H9 (cell line): ENCODE results near the gene LCNL1. TPM values are rescaled to one million over a fixed set of nuclear protein-coding genes. Genes with fewer than 3 reads are reported as not detected.

ENCODE experiments used
- DNase-seq: peaks from one replicate; pipeline ENCODE4 v3.0.0-alpha.2; 2017
- H2AFZ ChIP-seq: one replicate; pipeline ENCODE4 v1.6.1; 2013; ENCODE audit warnings: mild to moderate bottlenecking, low read length, control low read depth, moderate library complexity
- H2AK5ac ChIP-seq: 2 replicates; pipeline ENCODE4 v1.6.1; 2013; ENCODE audit warnings: low read length, control low read depth, mixed read lengths; ENCODE audit not compliant: insufficient read length
- H2BK120ac ChIP-seq: one replicate; pipeline ENCODE4 v1.6.1; 2013; ENCODE audit warnings: low read depth, mild to moderate bottlenecking, low read length, control low read depth, inconsistent platforms; ENCODE audit not compliant: poor library complexity, severe bottlenecking
- H2BK12ac ChIP-seq: 2 replicates; pipeline ENCODE4 v1.6.1; 2013; ENCODE audit warnings: low read length, control low read depth, mixed read lengths, low read depth; ENCODE audit not compliant: insufficient read length
- H2BK15ac ChIP-seq: 2 replicates; pipeline ENCODE4 v1.6.1; 2013; ENCODE audit warnings: low read depth, low read length, control low read depth
- H2BK20ac ChIP-seq: one replicate; pipeline ENCODE4 v1.6.1; 2013; ENCODE audit warnings: low read depth, mild to moderate bottlenecking, low read length, control low read depth, inconsistent platforms; ENCODE audit not compliant: poor library complexity, severe bottlenecking
- H2BK5ac ChIP-seq: 2 replicates; pipeline ENCODE4 v1.6.1; 2013; ENCODE audit warnings: low read length, control low read depth, mixed read lengths; ENCODE audit not compliant: insufficient read length
- H3K14ac ChIP-seq: 2 replicates; pipeline ENCODE4 v1.6.1; 2013; ENCODE audit warnings: low read length, control low read depth; ENCODE audit not compliant: insufficient read depth
- H3K18ac ChIP-seq: 2 replicates; pipeline ENCODE4 v1.6.1; 2013; ENCODE audit warnings: low read depth, mild to moderate bottlenecking, mixed read lengths, low read length, control low read depth; ENCODE audit not compliant: insufficient read length
- H3K23ac ChIP-seq: 2 replicates; pipeline ENCODE4 v1.6.1; 2013; ENCODE audit warnings: low read length, control low read depth, mixed read lengths, low read depth; ENCODE audit not compliant: insufficient read length
- H3K23me2 ChIP-seq: 2 replicates; pipeline ENCODE4 v1.6.1; 2013; ENCODE audit warnings: low read depth, mild to moderate bottlenecking, mixed read lengths, low read length, control low read depth; ENCODE audit not compliant: insufficient read length, poor library complexity, severe bottlenecking
- H3K27ac ChIP-seq: 2 replicates; pipeline ENCODE4 v1.5.1; 2013; ENCODE audit warnings: low read length, control low read depth, mixed read lengths, low read depth; ENCODE audit not compliant: insufficient read length
- H3K27me3 ChIP-seq: 2 replicates; pipeline ENCODE4 v1.6.1; 2013; ENCODE audit warnings: low read length, control low read depth, inconsistent platforms; ENCODE audit not compliant: insufficient read depth
- H3K4ac ChIP-seq: 2 replicates; pipeline ENCODE4 v1.6.1; 2013; ENCODE audit warnings: low read depth, mild to moderate bottlenecking, control low read depth, inconsistent platforms, low read length, moderate library complexity
- H3K4me1 ChIP-seq: 2 replicates; pipeline ENCODE4 v1.6.1; 2013; ENCODE audit warnings: low read length, control low read depth, inconsistent platforms; ENCODE audit not compliant: insufficient read depth
- H3K4me2 ChIP-seq: 2 replicates; pipeline ENCODE4 v1.6.1; 2013; ENCODE audit warnings: low read length, control low read depth, mixed read lengths; ENCODE audit not compliant: insufficient read length, insufficient read depth
- H3K56ac ChIP-seq: 2 replicates; pipeline ENCODE4 v1.6.1; 2013; ENCODE audit warnings: low read depth, mild to moderate bottlenecking, mixed read lengths, low read length, control low read depth; ENCODE audit not compliant: insufficient read length
- H3K79me1 ChIP-seq: 2 replicates; pipeline ENCODE4 v1.6.1; 2013; ENCODE audit warnings: low read depth, mild to moderate bottlenecking, moderate library complexity, low read length, control low read depth, inconsistent platforms; ENCODE audit not compliant: insufficient read depth, poor library complexity, severe bottlenecking
- H3K79me2 ChIP-seq: 2 replicates; pipeline ENCODE4 v1.6.1; 2013; ENCODE audit warnings: low read length, control low read depth, inconsistent platforms; ENCODE audit not compliant: insufficient read depth
- H3K9ac ChIP-seq: 2 replicates; pipeline ENCODE4 v1.6.1; 2013; ENCODE audit warnings: low read length, control low read depth, mixed read lengths; ENCODE audit not compliant: insufficient read length; ENCODE audit errors: extremely low read depth
- H3K9me3 ChIP-seq: one replicate; pipeline ENCODE4 v1.6.1; 2013; ENCODE audit warnings: low read depth, low read length, inconsistent platforms; ENCODE audit not compliant: control insufficient read depth
- H3T11ph ChIP-seq: one replicate; pipeline ENCODE4 v1.6.1; 2013; ENCODE audit warnings: mild to moderate bottlenecking, low read length, control low read depth, inconsistent platforms
- H4K20me1 ChIP-seq: one replicate; pipeline ENCODE4 v1.6.1; 2013; ENCODE audit not compliant: control insufficient read depth, insufficient read length, insufficient read depth
- H4K5ac ChIP-seq: 2 replicates; pipeline ENCODE4 v1.6.1; 2013; ENCODE audit warnings: low read depth, mild to moderate bottlenecking, mixed read lengths, low read length, control low read depth; ENCODE audit not compliant: insufficient read length
- H4K8ac ChIP-seq: replicated peaks from 2 replicates; pipeline ENCODE4 v1.6.1; 2013; ENCODE audit warnings: low read length, control low read depth, mixed read lengths, low read depth; ENCODE audit not compliant: insufficient read length
- H4K91ac ChIP-seq: 2 replicates; pipeline ENCODE4 v1.6.1; 2013; ENCODE audit warnings: low read depth, mild to moderate bottlenecking, moderate library complexity, mixed read lengths, low read length, control low read depth; ENCODE audit not compliant: insufficient read length
- H3K27ac Mint-ChIP-seq, 3 experiments: 2 replicates in 2 of 3; 3 replicates in 1 of 3; pipeline ENCODE4 v1.8.0; 2020 to 2021; ENCODE audit warnings: mixed read lengths in 3 of 3, mild to moderate bottlenecking in 1 of 3, moderate library complexity in 1 of 3
- H3K27me3 Mint-ChIP-seq: 2 replicates; pipeline ENCODE4 v1.8.0; 2021; ENCODE audit warnings: low read depth, mild to moderate bottlenecking, moderate library complexity, mixed read lengths
- H3K36me3 Mint-ChIP-seq, 3 experiments: 2 replicates in 2 of 3; 3 replicates in 1 of 3; pipeline ENCODE4 v1.8.0; 2020 to 2021; ENCODE audit warnings: low read depth in 3 of 3, mixed read lengths in 3 of 3; ENCODE audit not compliant: insufficient read depth in 1 of 3
- H3K4me1 Mint-ChIP-seq, 2 experiments: 2 replicates each; pipeline ENCODE4 v1.8.0; 2020; ENCODE audit warnings: mixed read lengths in 2 of 2
- H3K4me3 Mint-ChIP-seq, 2 experiments: 2 replicates in 1 of 2; 3 replicates in 1 of 2; pipeline ENCODE4 v1.8.0; 2020 to 2021; ENCODE audit warnings: mild to moderate bottlenecking in 2 of 2, mixed read lengths in 2 of 2, moderate library complexity in 1 of 2
- H3K9me3 Mint-ChIP-seq, 2 experiments: 2 replicates in 1 of 2; 3 replicates in 1 of 2; pipeline ENCODE4 v1.8.0; 2020; ENCODE audit warnings: mild to moderate bottlenecking in 2 of 2, mixed read lengths in 2 of 2, moderate library complexity in 1 of 2
- CTCF ChIP-seq: fragments of 200-600 bp; sonication (generic); conservative IDR thresholded peaks from 3 replicates; pipeline ENCODE4 v1.8.0; 2021; ENCODE audit warnings: antibody characterized with exemption, mild to moderate bottlenecking
- WGBS: extraction: QIAGEN DNeasy Blood & Tissue Kit; methylation state at CpG from one replicate; pipeline ENCODE4 v1.1.7; 2013; ENCODE audit warnings: missing lambda C conversion rate, low lambda C conversion rate, mixed read lengths; ENCODE audit not compliant: insufficient read length; ENCODE audit errors: extremely low coverage; 5-methylcytosine and 5-hydroxymethylcytosine counted together
- total RNA-seq: library from RNA; stranded (reverse); gene quantifications from 2 replicates; pipeline ENCODE4 v1.2.1, GENCODE V29; 2021

Gene LCNL1
- total RNA-seq, 1 experiment from 2014 or later: 0.20 TPM

- H3K36me3 Mint-ChIP-seq: no peaks in the 10 kb centered on the region
- no peak overlapping the region for H3K23ac ChIP-seq
- no peak overlapping the region for H4K5ac ChIP-seq
- H3K9me3 Mint-ChIP-seq: no peaks in the 10 kb centered on the region
- no peaks in the 10 kb centered on the region for H3K9me3 ChIP-seq
- H3K23me2 ChIP-seq: no peaks in the 10 kb centered on the region
- no peak overlapping the region for H2AK5ac ChIP-seq
- H2AFZ ChIP-seq: no peak overlapping the region
- no peak overlapping the region for H2BK20ac ChIP-seq
- no peak overlapping the region for H2BK12ac ChIP-seq
- H3K4me1 ChIP-seq: no peaks in the 10 kb centered on the region
- no peak overlapping the region for H3K9ac ChIP-seq
- no peak overlapping the region for H3K4ac ChIP-seq
- H2BK120ac ChIP-seq: no peak overlapping the region
- no CpG with 5 or more reads among the region's 14 CpGs for WGBS
- H3K79me1 ChIP-seq: no peaks in the 10 kb centered on the region
- no peak overlapping the region for H4K91ac ChIP-seq
- no peak overlapping the region for H2BK5ac ChIP-seq
- no peak overlapping the region; the same call in 1 of the 2 replicates for H3K14ac ChIP-seq
- no peak overlapping the region for H3K27ac Mint-ChIP-seq
- no peak for DNase-seq
- no peak overlapping the region for H3T11ph ChIP-seq
- no peak overlapping the region for H3K4me2 ChIP-seq
- H3K18ac ChIP-seq: no peak overlapping the region
- no peaks in the 10 kb centered on the region for H3K27me3 ChIP-seq
- H3K27ac ChIP-seq: no peak overlapping the region
- peaks cover 4% of the 10 kb centered on the region for H3K27me3 Mint-ChIP-seq
- TF ChIP-seq CTCF: no peak
- no peak overlapping the region for H4K8ac ChIP-seq
- 0 out of 4 replicates have a peak, but pooled peaks cover 0 to 2% of the 10 kb centered on the region in 2 experiments for H3K4me1 Mint-ChIP-seq
- H2BK15ac ChIP-seq: no peak overlapping the region
- H3K79me2 ChIP-seq: no peaks in the 10 kb centered on the region
- no peaks in the 10 kb centered on the region for H4K20me1 ChIP-seq
- H3K56ac ChIP-seq: no peak overlapping the region
- H3K4me3 Mint-ChIP-seq: no peak overlapping the region
Measured at GRCh38 chr9:136971746-136972145, 11.0 kb upstream of the LCNL1 start.
